Measurements from ENCODE around the gene LAMC3. TPM values are rescaled to one million over a fixed set of nuclear protein-coding genes. Genes with fewer than 3 reads are reported as not detected.

The LAMC3 gene
- total RNA-seq, 1 donor from 2014 or later = 17.8 TPM

GRCh38 chr9:131117121-131117761 lies 108.3 kb downstream of the LAMC3 start:
- DNase-seq (ENCODE audit: low spot score) = no peak

- no peak for DNase-seq (ENCODE audit: low spot score)
Measured at GRCh38 chr9:131117762-131118145, 108.8 kb downstream of the LAMC3 start.

- no peak for DNase-seq (ENCODE audit: low spot score)
Measured at GRCh38 chr9:131119600-131119999, 110.6 kb downstream of the LAMC3 start.

- DNase-seq (ENCODE audit: low spot score) = no peak
Measured at GRCh38 chr9:131120620-131121228, 111.8 kb downstream of the LAMC3 start.

- DNase-seq (ENCODE audit: low spot score) = no peak
Measured at GRCh38 chr9:131121346-131121745, 112.4 kb downstream of the LAMC3 start.

GRCh38 chr9:131122158-131122557 lies 113.2 kb downstream of the LAMC3 start:
- no peak for DNase-seq (ENCODE audit: low spot score)

- no peak for DNase-seq (ENCODE audit: low spot score)
Measured at GRCh38 chr9:131125038-131125287, 116.0 kb downstream of the LAMC3 start.

- peak; percentile 99 for DNase-seq (ENCODE audit: low spot score)
Measured at GRCh38 chr9:131125288-131126058, 116.5 kb downstream of the LAMC3 start, which contains the start of gene NUP214. NUP214 (plus strand) TSS chr9:131125586; CDS start chr9:131125705, 119 bp downstream.

- DNase-seq (ENCODE audit: low spot score) = no peak
Measured at GRCh38 chr9:131126059-131126426, 117.1 kb downstream of the LAMC3 start.

- no peak for DNase-seq (ENCODE audit: low spot score)
Measured at GRCh38 chr9:131129183-131129582, 120.2 kb downstream of the LAMC3 start.

- DNase-seq (ENCODE audit: low spot score) = no peak
Measured at GRCh38 chr9:131138676-131139075, 129.7 kb downstream of the LAMC3 start.

- no peak for DNase-seq (ENCODE audit: low spot score)
Measured at GRCh38 chr9:131140112-131140511, 131.1 kb downstream of the LAMC3 start.

GRCh38 chr9:131140550-131140949 lies 131.6 kb downstream of the LAMC3 start:
- DNase-seq (ENCODE audit: low spot score) = no peak

- DNase-seq (ENCODE audit: low spot score) = no peak
Measured at GRCh38 chr9:131142160-131142559, 133.2 kb downstream of the LAMC3 start.

Other genes with a start within 250 kb of the LAMC3 start
- gene ABL1, start 173.9 kb upstream of the LAMC3 start, total RNA-seq (ENCODE audit: insufficient read depth, low replicate concordance) = 48.2 TPM
- 0.48 TPM for gene QRFP, start 112.4 kb upstream of the LAMC3 start, total RNA-seq (ENCODE audit: insufficient read depth, low replicate concordance)
- 1.9 TPM for gene FIBCD1, start 69.9 kb upstream of the LAMC3 start, total RNA-seq (ENCODE audit: insufficient read depth, low replicate concordance)
- gene AIF1L, start 87.4 kb downstream of the LAMC3 start, total RNA-seq (ENCODE audit: insufficient read depth, low replicate concordance) = 35.4 TPM
- gene NUP214, start 116.4 kb downstream of the LAMC3 start, total RNA-seq (ENCODE audit: insufficient read depth, low replicate concordance) = 27.7 TPM